HG02870 (cell line): ENCODE data around the gene SYNE2.

Source experiments
- ATAC-seq: cut with Tn5 transposase; IDR thresholded peaks from one replicate; pipeline ENCODE4 v1.9.1; 2021; ENCODE audit warnings: mild to moderate bottlenecking, moderate library complexity; ENCODE audit not compliant: unreplicated experiment

Gene SYNE2

GRCh38 chr14:63874223-63874622 is 21.4 kb downstream of the SYNE2 start:
- ATAC-seq: no peak

DNA sequence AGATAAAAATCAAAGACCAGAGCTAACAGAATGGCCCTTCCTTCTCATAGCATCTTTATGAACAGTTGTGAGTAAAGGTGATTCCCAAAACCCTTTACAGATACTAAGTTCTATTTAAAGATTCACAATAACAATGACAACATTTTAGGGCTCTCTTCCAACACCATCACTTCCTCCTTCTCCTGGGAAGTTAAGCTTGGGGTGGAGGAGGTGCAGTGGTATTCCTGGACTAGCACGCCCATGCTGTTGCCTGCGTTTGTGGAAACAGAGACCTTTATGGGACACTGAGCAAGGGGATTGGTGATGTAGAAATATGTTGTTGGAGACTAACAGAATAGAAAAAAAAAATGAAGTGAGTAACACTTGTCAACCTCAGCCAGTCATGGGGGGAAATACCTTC is 22.5 kb downstream of the SYNE2 start:
- ATAC-seq: no peak

DNA sequence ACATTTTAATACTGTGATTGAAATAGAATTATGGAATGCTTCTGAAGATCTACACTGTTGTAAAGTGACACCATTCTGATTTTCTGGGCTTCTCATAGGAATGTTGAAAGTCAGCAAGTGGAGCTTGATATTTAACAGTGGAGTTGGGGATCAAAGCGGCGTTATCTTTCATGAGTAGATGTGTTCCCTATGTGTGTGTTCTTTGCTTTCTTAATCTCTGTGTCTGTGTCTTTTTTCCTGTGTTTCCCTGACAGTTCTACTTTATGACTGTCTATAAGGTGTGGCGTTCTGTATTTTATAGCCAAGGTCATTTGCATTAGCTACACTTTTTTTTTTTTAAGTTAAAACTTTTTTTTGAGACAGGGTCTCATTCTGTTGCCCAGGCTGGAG is 24.7 kb downstream of the SYNE2 start:
- ATAC-seq: no peak

DNA sequence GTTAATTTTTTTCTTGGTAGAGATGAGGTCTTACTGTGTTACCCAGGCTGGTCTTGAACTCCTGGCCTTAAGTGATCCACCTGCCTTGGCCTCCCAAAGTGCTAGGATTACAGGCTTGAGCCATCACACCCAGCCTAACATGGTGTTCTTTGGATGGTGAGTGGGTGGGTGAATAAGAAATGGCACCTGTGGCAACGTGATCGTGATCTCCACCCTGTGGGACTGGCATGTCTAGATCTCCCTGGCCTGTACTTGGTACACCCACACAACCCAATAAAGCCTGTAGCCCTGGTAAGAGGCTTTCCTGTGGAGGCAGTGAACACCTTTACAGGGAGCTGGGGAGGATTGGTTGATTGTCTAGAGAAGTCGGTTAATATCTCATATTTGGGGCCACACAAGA is 25.2 kb downstream of the SYNE2 start:
- ATAC-seq: no peak

- ATAC-seq: no peak
Measured at GRCh38 chr14:63878792-63879191, 26.0 kb downstream of the SYNE2 start.

- no peak for ATAC-seq
Measured at GRCh38 chr14:63881926-63882325, 29.1 kb downstream of the SYNE2 start.

DNA sequence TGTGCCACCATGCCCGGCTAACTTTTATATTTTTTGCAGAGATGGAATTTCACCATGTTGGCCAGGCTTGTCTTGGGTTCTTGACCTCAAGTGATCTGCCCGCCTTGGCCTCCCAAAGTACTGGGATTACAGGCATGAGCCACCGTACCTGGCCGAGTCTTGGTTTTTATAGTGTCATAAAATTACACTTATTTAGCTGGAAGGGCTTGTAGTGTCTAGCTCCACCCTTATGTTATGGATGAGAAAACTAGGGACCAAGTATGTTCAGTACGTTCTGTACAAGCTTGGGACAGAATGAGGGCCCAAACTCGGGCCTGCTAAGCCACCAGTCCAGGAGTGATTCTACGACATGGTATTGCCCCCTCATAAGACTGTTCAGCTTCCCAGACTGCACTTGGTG is 35.1 kb downstream of the SYNE2 start:
- ATAC-seq: no peak

DNA sequence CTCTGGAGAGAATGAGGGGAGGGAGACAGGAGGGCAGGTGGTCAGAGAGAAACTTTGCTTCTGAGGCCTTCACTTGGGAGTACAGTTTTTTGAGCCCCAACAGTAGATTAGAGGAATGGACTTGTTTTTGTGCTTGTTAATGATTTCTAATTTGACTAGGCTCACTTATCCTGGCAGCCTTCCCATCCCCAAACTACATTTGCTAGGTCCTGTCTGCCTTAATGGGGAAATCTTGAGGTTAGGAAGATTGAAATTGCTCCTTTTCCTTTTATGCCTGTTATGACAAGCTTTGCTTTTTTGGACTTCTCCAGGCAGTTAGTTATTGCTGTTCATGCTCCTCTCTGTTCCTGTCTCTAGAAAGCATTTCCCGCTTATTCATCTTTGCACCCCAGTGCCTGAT is 37.7 kb downstream of the SYNE2 start:
- no peak for ATAC-seq

DNA sequence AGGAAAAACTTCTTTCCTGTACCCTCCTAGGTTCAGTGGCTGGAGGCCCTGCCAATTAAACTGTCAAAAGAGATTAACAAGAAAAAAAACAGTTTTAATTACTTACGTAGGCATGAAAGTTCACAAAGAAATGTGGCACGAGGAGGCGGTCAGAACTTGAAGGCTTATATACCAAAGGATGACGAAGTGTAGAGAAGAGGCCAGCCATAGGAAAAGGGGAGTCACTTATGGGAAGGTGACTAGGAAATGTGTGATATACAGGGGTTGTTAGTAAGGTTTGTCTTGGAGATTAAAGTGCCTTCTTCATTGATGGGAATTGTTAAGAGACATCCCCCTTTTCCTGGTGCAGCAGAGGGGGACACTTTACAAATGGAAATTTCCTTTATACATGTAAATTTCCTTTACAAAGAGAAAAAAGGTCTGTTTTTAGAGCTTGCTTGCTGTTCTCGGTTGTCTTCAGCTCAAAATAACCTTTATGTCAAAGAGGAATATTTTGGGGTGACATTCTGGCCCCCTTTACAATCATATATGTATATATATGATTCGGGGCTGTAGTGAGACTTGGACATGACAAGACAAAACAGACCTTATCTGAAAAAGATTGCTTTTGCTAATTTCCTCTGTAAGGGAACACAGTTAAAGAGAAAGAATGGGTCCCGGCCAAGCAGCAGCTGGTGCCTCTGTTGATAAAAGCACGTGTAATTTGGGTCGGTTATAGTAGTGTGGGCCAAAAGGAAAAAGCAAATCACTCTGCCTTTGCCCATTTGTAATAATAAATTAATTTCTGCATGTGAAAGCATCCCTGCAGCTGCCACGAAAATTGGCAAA is 38.6 kb downstream of the SYNE2 start:
- ATAC-seq: no peak

- ATAC-seq: no peak
Measured at GRCh38 chr14:63892265-63892664, 39.5 kb downstream of the SYNE2 start.

GRCh38 chr14:63893701-63894458 is 41.1 kb downstream of the SYNE2 start:
- ATAC-seq: no peak

GRCh38 chr14:63895510-63895909 is 42.7 kb downstream of the SYNE2 start:
- ATAC-seq: no peak

DNA sequence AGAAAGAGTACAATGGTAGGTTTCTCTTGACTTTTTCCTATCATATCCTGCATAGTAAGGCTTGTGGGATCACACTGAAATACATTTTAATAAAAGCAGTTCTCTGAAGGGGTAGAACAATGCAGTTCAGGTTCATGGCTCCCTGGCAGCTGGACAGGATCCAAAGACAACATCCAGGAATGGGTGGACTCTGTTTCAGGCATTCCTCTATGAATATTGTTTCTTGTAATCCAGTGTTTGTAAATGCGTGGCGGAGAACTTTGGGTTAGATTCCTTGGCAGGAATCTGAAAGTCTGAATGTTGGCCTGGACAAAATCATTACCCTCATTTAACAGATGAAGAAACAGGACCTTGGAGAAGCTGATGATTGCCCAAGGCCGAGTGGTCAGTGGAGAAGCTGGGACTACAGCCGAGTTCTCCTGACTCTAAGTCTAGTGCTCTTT is 43.5 kb downstream of the SYNE2 start:
- no peak for ATAC-seq

- no peak for ATAC-seq
Measured at GRCh38 chr14:63897721-63898163, 44.9 kb downstream of the SYNE2 start.

DNA sequence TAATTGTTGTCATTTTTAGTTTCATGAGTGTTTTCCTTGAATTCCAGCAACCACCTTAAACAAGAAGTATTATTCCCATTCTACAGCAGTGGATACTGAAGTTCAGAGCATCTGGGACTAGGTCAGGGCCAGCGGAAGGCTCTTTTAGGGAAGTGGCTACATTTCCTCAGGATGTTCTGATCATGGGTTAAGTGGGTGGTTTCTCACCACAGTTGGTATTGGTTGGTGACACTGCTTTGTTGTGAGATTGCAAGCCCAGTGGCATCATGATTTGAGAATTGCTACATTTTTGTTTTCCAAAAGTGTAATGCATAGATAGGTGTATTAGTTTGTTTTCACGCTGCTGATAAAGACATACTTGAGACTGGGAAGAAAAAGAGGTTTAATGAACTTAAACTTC is 47.1 kb downstream of the SYNE2 start:
- ATAC-seq: no peak

GRCh38 chr14:63901434-63902085 is 48.8 kb downstream of the SYNE2 start:
- no peak for ATAC-seq

DNA sequence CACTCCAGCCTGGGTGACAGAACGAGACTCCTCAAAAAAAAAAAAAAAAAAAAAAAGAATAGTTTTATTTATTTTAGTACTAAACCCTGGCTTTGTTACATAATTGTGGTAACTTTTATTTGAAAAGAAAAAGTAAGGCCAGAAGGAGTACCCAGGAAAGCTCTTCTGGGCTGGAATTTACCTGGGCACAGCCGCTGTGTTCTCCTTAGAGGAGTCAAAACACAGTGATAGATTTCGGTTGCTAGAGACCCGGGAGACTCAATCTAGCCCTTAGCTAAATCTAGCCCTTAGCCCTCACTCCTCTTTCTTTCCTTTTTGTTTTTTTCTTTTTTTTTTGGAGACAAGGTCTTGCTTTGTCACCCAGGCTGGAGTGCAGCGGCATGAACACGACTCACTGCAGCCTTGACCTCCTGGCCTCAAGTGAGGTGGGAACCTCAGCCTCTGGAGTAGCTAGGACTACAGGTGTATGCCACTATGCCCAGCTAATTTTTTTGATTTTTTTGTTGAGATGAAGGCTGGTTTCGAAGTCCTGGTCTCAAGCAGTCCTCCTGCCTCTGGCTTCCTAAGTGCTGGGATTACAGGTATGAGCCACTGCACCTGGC is 49.7 kb downstream of the SYNE2 start:
- ATAC-seq: no peak

DNA sequence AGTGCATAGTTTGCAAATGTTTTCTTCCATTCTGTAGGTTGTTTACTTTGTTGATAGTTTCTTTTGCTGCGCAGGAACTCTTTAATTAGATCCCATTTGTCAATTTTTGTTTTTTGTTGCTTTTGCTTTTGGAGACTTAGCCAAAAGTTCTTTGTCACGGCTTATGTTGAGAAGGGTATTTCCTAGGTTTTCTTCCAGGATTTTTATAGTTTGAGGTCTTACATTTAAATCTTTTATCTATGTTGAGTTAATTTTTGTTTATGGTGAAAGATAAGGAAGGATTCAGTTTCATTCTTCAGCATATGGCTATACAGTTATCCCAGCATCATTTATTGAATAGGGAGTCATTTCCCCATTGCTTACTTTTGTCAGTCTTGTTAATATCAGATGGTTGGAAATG is 51.9 kb downstream of the SYNE2 start:
- no peak for ATAC-seq

DNA sequence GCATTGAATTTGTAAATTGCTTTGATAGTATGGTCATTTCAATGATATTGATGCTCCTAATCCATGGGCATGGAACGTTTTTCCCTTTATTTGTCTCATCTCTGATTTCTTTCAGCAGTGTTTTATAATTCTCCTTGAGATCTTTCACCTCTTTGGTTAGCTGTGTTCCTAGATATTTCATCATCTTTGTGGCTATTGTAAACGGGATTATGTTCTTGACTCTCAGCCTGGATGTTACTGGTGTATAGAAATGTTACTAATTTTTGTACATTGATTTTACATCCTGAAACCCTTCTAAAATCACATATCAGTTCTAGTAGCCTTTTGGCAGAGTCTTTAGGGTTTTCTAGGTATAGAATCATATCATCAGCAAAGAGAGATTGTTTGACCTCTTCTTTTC is 52.6 kb downstream of the SYNE2 start:
- ATAC-seq: no peak

GRCh38 chr14:63908667-63909264 is 56.0 kb downstream of the SYNE2 start:
- ATAC-seq: no peak

GRCh38 chr14:63909984-63910383 is 57.2 kb downstream of the SYNE2 start:
- no peak for ATAC-seq
